DMS114 treated with DMSO at 0.1 percent for 48 hours (cell line): Measurements from ENCODE around the gene TBCE.

Experiments used
- DNase-seq: peaks from one replicate; lab custom pipeline; 2025; ENCODE audit not compliant: unreplicated experiment; lab: John Stamatoyannopoulos, UW

TBCE gene, protein sequence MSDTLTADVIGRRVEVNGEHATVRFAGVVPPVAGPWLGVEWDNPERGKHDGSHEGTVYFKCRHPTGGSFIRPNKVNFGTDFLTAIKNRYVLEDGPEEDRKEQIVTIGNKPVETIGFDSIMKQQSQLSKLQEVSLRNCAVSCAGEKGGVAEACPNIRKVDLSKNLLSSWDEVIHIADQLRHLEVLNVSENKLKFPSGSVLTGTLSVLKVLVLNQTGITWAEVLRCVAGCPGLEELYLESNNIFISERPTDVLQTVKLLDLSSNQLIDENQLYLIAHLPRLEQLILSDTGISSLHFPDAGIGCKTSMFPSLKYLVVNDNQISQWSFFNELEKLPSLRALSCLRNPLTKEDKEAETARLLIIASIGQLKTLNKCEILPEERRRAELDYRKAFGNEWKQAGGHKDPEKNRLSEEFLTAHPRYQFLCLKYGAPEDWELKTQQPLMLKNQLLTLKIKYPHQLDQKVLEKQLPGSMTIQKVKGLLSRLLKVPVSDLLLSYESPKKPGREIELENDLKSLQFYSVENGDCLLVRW

DNA sequence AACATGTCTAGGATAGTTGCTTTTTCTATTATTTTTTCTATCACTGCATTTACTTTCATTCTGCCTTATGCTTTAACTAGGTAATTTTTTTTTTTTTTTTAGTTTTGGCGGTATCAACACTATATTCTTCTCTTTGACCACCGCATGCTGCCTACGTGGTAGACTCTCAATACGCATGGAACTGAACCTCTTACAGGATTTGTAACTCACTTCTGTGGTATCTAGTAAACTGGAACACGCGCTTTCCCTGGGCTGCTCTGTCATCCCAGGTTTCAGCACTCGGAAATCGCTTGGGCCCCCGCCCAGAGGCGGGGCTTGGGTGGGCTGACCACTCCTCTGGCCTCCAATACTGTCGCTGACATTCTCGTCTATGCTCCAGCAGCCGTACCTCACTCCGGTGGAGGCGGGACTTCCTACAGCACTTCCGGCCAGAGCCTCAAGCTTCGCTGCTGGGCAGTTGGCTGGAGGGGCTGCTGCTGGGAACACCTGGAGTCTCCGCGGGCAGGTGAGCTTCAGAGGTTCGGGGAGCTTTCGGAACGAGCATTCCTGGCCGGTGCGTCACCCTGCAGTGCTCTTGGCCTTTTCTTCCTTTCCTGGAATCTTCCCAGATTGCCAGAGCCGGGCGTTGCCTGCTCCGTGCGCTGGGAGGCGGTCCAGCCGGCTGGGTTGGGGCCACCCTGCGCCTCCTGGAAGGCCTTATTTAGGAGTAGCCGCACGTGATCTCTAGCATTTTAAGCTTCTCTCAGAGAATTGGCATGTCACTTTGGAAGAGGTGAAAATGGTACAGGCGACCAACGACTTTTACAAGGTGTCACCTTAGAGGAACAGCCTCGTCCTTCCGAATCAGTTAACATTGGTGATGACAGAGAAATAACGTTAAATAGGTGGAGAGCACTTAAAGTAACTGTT is at the start of gene TBCE:
Gene TBCE, plus strand, starts transcription at position 428 of the 909 bp plus-strand sequence. CDS start 12,623 bp downstream, outside the sequence.
- peak; percentile 96 for DNase-seq

DNA sequence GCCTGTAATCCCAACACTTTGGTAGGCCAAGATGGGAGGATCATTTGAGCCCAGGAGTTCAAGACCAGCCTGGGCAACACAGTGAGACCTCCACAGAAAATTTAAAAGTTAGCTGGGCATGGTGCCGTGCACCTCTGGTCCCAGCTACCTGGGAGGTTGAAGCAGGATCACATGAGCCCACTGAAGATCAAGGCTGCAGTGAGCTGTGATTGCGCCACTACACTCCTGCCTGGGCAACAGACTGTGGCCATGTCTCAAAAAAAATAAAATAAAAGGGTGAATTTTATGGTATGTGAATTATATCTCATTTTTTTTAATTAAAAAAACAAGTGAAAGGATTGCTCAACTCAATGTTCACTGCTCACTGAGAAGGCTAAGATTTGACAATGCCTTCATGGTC is 48.0 kb upstream of the TBCE start:
- DNase-seq: no peak

DNA sequence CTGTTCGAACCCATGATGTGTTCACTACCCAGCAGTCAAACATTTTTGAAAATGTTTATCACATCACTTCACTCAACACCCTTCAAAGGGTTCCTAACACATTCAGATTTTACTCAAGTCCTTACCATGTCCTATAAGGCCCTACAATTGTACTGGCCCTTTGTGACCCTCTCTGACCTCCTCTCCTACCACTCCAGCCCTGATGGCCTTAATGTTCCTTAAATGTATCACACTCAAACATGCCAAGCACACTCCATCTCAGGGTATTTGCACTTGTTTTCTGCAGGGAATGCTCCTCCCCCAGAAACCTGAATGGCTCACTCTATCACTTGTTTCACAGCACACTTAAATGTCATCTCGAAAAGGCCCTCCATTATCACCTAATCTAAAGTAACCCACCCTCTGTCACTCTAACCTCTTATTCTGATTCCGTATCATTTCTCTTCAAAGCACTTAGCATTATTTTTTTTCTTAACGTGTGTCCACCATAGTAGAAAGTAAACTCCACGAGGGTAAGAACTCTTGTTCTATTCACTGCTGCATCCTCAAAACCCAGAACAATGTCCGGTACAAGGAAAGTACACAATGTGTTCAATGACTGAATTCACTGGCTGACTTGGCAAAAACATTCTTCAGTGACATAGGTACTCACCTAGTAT is 46.6 kb upstream of the TBCE start:
- DNase-seq: no peak

DNA sequence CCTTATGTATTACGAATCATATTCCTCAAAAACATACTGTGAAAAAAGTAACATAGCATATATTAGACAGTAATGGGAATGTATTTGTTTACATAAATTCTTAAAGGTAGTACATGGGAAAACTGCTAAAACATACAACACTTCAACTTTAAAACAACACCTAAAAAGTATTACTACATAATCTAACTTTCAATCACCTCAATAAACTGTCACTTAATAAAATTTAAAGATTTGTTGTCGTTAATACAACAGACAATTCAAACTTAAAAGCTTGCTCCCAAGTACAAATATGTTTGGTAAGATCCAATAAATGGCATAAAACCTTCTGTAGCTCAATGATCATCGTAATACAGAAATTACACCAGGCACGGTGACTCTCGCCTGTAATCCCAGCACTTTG is 42.9 kb upstream of the TBCE start:
- no peak for DNase-seq

DNA sequence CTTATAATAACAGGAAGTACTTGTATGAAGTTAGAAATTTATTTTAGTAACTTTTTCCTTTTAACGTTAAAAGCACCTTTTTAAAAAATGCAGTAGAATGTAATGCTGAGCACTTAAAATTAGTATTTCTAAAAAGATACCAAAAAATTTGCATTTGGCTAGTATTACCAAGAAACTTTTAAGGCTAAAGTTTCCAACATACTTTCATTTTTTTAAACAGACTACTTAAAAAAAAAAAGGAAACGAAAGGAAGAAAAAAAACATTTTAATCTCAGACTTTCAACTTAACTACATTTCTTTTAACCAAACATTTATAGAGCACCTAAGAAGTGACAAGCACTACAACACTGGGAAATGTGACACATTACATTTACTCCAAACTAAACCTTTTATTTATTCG is 42.1 kb upstream of the TBCE start:
- DNase-seq: no peak

DNA sequence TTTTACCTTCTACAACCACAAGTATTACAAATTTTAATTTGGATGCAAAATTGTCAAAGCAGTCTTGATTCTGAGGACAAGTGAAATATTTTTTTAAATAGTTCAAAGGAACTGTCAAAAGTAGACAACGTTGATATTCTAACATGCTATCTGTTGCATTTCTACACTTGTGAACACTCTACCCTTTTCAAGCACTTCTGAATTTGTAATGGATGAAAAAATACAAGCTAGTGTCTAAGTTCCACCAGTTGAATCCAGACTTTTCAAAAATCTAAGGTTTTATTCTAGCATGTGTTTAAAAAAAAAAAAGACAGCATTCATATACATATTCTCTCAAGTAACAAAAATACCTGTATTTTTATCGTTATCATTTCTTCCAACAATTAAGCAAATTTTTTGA is 41.4 kb upstream of the TBCE start:
- DNase-seq: no peak

DNA sequence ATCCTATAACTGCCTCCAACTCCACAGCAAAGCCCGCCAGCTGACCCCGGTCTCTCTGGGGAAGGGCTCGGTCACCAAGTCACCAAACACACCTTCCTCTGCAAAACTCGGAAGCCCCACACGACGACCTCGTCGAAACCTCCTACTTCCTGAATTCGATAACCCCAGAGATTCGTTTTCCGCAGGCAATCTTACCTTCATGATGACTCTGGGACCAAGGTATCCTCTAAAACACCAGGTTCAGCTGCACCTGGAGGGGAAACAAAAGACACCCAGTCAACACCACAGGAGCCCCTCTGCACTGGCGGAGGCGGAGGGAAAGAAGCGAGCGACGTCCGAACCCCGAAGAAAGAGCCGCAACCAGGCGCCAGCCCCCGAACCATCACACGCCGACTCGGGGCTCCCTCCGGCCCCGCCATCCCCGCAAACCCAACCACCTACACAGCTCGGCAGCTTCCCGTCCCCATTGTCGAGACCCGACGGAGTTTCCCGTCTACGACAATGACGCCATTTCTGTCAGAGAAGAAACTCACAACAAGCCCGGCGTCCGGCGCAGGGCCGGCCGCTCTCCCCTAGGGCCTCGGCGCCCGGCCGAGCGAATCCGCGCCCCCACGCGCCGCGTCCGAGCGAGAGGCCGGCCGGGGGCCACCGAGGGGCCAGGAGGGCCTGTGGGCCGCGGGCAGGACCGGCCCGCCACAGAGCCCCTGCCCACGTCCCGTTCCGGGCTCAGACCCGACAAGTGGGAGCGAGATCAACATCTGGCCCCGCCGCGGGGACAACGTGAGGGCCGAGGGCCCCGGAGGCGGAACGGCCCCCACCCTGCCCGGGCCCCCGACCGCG is 40.3 kb upstream of the TBCE start:
- DNase-seq: no peak

DNA sequence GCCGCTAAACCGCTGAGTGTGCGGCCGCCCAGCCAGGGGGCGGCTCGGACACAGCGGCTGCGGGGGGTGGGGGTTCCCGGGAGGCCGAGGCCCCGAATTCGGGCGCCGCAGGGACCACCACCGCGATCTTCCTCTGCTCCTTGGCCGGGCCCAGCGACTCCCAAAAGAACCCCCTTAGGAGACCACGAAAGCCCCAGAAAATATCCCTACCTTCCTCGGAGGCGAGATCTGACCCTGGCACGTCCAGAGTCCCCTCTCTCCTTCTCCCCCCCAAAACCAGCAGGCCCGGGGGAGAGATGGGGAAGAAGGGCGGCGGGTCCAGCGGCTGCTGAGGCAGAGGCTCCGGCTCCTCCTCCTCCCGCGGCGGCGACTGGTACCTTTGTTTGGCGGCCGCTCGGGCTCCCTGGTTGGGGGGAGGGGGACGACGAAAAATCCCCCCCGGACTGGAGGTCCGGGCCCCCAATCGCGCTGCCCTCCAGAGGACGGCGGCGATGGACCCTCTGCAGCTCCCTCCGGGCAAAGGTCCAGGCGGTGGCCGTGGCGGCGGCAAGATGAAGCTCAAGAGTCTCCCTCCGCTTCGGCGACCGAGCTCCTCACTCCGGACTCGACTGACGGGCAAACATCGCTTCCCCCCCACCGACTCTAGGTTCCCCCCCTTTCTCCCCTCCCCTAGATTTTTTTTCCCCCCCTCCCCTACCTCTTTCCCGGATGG is 39.5 kb upstream of the TBCE start, which contains the start of gene ARID4B:
Gene ARID4B, minus strand, starts transcription at position 621 of the 712 bp plus-strand sequence. CDS start 1,260 bp downstream, outside the sequence.
- no peak for DNase-seq

DNA sequence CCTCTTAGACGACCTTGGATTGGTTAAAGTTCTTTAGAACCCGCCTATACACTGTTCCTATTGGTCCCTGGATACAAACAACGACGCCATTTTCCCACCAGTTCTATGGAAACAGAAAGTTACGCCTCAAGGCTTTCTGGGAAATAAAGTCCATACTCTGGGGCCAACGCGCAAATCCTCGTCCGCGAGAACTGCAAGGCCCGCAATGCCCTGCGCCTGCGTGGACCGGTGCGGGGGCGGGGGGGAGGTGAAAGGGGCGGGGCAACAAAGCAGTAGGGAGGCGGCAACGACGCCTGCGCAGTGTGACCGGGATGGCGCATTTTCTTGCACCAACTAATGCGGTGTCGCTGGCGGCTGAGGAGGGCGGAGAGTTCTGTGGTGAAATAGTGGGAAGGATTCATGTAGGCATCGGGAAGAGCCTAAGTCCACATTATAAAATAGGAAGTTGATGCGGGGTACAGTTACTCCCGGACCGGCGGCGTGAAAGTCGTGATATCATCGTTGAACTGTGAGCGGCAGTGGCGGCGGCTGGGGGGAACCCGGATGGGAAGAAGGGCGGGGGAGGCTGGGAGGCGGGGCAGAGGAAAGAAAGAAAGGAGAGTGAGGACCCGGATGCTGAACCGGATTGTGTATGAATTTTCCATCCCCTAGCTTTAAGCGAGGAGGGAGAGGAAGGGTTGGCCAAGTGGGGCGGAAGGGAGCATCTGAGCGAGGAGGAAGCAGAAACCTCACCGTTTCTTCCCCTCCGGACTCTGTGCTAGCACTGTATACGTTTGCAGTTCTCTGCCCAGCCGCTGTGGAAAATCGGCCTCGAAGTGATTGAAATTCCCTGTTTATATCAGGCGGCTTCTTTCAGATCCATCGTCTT is 38.7 kb upstream of the TBCE start, which contains the start of gene GGPS1:
Gene GGPS1, plus strand, starts transcription at position 300 of the 868 bp plus-strand sequence. CDS start 6,695 bp downstream, outside the sequence.
- peak; percentile 99 for DNase-seq

DNA sequence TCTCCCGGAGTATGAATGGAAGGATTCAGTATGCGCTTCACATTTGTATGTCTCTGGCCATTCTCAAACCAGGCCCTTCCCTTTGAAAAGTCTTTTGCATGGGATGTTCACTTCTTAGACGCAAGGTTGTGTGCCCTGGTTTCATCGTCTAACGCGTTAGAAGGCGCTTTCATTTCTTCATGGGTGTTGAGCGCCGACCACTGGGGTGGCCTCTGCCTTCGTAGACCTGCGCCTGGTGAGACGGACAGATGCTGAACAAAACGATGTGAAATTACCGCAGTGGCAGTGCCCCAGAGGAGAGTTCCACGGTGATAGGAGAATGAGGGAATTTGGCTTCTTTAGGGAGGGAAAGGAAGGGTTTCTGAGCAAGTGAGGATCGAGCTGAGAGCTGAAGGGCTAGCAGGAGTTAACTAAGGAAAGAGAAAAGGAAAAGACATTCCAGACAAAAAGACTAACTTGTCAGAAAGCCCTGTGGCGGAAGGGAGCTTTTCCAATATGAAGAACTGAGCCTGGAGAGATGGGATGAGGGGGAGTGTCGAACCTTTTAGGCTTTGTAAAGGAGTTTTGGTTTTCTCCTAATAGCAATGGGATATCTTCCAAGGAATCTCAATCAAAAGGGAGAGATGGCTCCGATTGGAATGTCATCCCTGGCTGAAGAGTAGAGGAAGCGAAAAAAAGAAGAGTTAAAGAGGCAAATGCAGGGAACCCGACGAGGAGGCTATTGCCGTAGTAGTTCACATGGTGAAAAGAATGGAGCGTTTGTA is 37.9 kb upstream of the TBCE start:
- DNase-seq: no peak

DNA sequence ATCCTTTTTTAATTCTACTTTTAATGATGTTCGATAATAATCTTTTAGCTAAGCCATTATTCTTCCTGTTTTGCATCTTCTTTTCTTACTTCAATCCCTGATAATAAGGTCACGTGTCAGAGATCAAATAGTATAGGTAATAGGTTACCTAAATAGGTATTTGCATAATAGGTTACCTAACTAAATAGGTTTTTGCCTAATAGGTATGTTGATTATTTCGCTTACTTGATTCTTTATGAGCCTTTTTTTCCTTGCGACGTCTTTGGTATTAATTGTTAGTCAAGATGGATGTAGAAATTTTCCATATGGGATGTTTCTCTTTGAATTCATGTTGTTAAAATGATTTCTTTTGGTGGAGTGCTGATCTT is 36.3 kb upstream of the TBCE start:
- DNase-seq: no peak

DNA sequence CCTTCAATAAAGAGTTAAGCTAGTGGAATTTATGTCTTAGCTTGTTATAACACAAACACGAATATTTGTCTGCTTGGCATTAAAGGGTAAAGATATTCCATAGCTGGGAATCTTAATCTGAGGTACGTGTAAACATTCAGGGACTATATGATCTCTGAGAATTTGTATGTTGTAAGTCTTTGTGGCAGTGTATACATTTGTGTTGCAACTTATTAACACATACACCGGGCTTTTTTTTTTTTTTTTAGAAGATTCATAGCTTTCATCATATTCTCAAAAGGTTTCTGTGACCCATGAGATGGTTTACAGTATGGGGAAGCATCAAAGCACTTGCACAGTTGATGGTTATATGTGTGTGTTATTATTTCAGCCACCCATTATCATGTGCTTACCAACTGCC is 35.8 kb upstream of the TBCE start:
- no peak for DNase-seq

DNA sequence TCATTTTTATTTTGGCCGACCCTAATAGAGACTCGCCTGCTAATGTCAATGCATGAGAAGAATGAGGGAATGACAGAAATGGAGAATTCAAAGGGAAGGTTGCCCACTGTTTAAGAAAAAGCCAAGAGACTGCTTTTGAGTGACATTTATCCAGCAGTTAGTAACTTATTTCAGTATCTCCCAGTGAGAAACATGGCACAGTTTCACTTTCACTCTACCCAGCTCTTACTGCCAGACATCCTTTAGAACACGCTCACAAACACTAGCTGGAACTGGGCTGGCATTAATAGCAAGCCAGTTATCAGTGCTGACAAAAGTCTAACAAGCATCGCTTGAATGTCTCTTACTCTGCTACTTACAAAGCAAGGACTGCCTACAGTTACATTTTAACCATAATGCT is 30.3 kb upstream of the TBCE start:
- no peak for DNase-seq

DNA sequence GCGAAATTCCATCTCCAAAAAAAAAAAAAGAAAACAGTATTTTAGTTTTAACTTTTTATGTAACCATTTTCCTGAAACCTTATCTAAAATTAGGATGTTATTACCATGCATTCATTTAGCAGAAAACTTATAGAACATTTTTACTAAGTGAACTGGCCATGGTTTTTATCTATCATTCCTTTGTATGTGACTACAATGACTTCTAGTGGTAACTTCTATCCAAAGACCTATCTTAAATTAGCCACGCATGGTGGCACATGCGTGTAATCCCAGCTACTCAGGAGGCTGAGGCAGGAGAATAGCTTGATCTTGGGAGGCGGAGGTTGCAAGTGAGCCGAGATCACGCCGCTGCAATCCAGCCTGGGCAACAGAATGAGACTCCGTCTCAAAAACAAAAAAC is 27.5 kb upstream of the TBCE start:
- DNase-seq: no peak

DNA sequence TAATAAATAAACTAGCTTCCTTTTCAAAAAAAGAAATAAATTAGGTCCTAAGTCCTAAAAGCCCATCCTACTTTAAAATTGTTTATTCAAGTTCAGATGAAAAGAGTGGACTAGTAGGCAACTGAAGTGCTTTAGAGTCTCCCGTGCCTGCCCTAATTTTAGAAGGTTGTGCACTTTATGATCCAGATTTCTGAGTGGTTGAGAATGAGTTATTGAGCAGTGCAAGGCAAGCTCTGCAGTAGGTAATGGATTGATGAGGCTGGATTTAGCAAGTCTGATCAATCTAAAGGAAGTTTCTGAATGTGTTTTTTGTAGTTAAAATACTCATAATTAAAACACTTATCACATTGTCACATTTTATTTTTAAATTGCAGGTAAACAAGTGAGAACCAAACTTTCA is 25.9 kb upstream of the TBCE start:
- DNase-seq: no peak

DNA sequence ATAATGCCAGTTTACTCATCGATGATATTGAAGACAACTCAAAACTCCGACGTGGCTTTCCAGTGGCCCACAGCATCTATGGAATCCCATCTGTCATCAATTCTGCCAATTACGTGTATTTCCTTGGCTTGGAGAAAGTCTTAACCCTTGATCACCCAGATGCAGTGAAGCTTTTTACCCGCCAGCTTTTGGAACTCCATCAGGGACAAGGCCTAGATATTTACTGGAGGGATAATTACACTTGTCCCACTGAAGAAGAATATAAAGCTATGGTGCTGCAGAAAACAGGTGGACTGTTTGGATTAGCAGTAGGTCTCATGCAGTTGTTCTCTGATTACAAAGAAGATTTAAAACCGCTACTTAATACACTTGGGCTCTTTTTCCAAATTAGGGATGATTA is 25.2 kb upstream of the TBCE start:
- DNase-seq: no peak

DNA sequence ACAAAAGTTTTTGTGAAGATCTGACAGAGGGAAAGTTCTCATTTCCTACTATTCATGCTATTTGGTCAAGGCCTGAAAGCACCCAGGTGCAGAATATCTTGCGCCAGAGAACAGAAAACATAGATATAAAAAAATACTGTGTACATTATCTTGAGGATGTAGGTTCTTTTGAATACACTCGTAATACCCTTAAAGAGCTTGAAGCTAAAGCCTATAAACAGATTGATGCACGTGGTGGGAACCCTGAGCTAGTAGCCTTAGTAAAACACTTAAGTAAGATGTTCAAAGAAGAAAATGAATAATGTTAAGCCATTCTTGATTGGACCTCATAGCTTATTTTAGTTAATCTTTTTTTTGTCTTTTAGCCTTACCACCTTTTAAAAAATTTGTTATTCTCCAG is 24.8 kb upstream of the TBCE start:
- no peak for DNase-seq

DNA sequence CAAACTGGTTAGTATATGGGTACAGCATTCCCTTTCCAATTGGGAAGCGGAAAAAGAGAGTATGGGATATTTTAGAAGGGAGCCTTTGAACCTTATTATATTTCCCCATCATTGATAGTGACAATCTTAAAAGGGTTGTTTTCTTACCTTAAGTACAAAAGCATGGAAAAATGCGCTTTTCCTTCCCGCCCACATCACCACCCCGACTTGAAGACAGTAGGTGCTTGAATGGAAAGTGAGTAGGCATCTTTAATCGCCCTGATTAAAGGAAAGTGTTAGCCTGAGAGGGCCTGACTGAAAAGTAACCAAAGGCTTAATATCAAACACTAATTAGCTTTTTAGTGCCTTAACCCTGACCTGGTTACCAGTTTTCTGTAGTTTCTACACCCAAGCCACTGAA is 23.5 kb upstream of the TBCE start:
- no peak for DNase-seq
